ENCODE data around the gene CNTNAP2. TPM values are rescaled to one million over a fixed set of nuclear protein-coding genes. Genes with fewer than 3 reads are reported as not detected.

The CNTNAP2 gene
- total RNA-seq, 1 experiment from 2014 or later, result 0.03 TPM

DNA sequence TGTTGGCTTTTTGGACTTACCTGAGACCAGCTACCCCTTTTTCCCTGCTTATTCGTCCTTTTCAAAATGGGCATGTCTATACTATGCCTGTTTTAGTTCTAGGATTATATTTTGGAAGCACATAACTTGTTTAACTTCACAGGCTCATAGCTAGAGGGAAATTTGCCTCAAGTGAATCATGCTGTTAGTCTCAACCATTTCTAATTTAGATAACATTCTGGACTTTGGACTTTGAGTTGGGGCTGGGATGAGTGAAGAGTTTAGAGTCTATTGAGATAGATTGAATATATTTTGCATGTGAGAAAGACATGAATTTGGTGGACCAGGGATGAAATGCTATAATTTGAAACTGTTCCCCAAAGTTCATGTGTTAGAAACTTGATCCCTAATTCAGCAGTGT is 1919.3 kb downstream of the CNTNAP2 start:
- ATAC-seq, result no peak
- no peaks in the 10 kb centered on the region for H3K27me3 ChIP-seq (ENCODE audit: control insufficient read depth, insufficient read depth, low read length)
- BruUV-seq (replicated peaks), result no TSS peak
- no peak for DNase-seq (ENCODE audit: low read depth, low spot score)
- intact Hi-C loops (cut with micrococcal nuclease; ENCODE audit: unreplicated experiment), result no loop called here
- no peak overlapping the region for H3K4me3 ChIP-seq (ENCODE audit: low read depth in 2 of 2, low read length in 2 of 2)
- no peak for TF ChIP-seq TCF7L2 (IDR thresholded peaks at IDR 0.05; ENCODE audit: low read depth, low read length)
- no peak for TF ChIP-seq CTCF (IDR thresholded peaks at IDR 0.05)
- no peak for TF ChIP-seq SIN3A (IDR thresholded peaks at IDR 0.05; ENCODE audit: borderline replicate concordance, insufficient read depth, low read depth, low read length)
- TF ChIP-seq POLR2AphosphoS5 (IDR thresholded peaks at IDR 0.05; ENCODE audit: low read depth, low read length), result no peak
- TF ChIP-seq REST (IDR thresholded peaks at IDR 0.05; ENCODE audit: insufficient read depth in 1 of 2, low read depth in 2 of 2, low read length in 1 of 2), result no peak
- in situ Hi-C loops (cut with HindIII; ENCODE audit: low pct_unique_long_range_greater_than_20kb, low sequenced_read_pairs), result no loop called here
- ChIA-PET POLR2A (no interaction called here), CTCF (no interaction called here)
- no peaks in the 10 kb centered on the region for H3K9me3 ChIP-seq (ENCODE audit: control insufficient read depth, insufficient read depth, low read depth, low read length)
- H3K27ac ChIP-seq (ENCODE audit: low read length), result no peak overlapping the region
- H3K36me3 ChIP-seq (ENCODE audit: control insufficient read depth, insufficient read depth, low read length), result no peaks in the 10 kb centered on the region
- H3K4me1 ChIP-seq (ENCODE audit: control insufficient read depth, insufficient read depth, low read length), result no peaks in the 10 kb centered on the region

DNA sequence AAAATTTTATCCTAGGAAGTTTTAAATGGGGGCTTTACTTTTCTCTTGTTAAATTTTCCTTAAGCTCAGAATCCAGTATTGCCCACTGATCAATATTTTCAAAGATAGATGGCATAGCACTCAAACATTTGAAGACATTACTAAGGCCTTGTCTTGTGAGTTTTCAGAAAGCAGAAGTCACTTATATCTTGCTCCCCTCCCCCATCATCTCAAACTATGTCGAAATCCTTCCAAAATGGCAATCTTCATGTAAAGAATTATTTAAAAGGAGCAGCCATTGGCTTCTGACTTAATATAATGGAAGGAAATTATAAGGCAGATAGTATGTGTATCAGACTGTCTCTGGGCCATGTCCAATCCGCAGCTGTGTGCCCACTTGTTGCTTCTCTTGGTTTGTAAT is 1920.4 kb downstream of the CNTNAP2 start:
- in situ Hi-C loops (cut with HindIII; ENCODE audit: low pct_unique_long_range_greater_than_20kb, low sequenced_read_pairs) (no loop called here), intact Hi-C loops (cut with micrococcal nuclease; ENCODE audit: unreplicated experiment) (no loop called here)
- Histone ChIP-seq H3K4me3 (ENCODE audit: low read depth in 2 of 2, low read length in 2 of 2) (no peak overlapping the region), H3K36me3 (ENCODE audit: control insufficient read depth, insufficient read depth, low read length) (no peaks in the 10 kb centered on the region), H3K9me3 (ENCODE audit: control insufficient read depth, insufficient read depth, low read depth, low read length) (no peaks in the 10 kb centered on the region), H3K27me3 (ENCODE audit: control insufficient read depth, insufficient read depth, low read length) (no peaks in the 10 kb centered on the region), H3K4me1 (ENCODE audit: control insufficient read depth, insufficient read depth, low read length) (no peaks in the 10 kb centered on the region), H3K27ac (ENCODE audit: low read length) (no peak overlapping the region)
- ChIA-PET POLR2A (no interaction called here), CTCF (no interaction called here)
- ATAC-seq (no peak), DNase-seq (ENCODE audit: low read depth, low spot score) (no peak)
- TF ChIP-seq SIN3A (IDR thresholded peaks at IDR 0.05; ENCODE audit: borderline replicate concordance, insufficient read depth, low read depth, low read length), result no peak
- TF ChIP-seq REST (IDR thresholded peaks at IDR 0.05; ENCODE audit: insufficient read depth in 1 of 2, low read depth in 2 of 2, low read length in 1 of 2), result no peak
- no peak for TF ChIP-seq CTCF (IDR thresholded peaks at IDR 0.05)
- TF ChIP-seq TCF7L2 (IDR thresholded peaks at IDR 0.05; ENCODE audit: low read depth, low read length), result no peak
- TF ChIP-seq POLR2AphosphoS5 (IDR thresholded peaks at IDR 0.05; ENCODE audit: low read depth, low read length), result no peak
- BruUV-seq (replicated peaks), result no TSS peak
